ENCODE data around the gene KCNB1.

KCNB1 gene

GRCh38 chr20:49409302-49409974 is 73.0 kb downstream of the KCNB1 start:
- DNase-seq (ENCODE audit: low spot score) = no peak

- no peak for DNase-seq (ENCODE audit: low spot score)
These were observed 73.9 kb downstream of the KCNB1 start for GRCh38 chr20:49408509-49409104.

- no peak for DNase-seq (ENCODE audit: low spot score)
These were observed 75.8 kb downstream of the KCNB1 start for GRCh38 chr20:49406666-49407065.

GRCh38 chr20:49405696-49406095 is 76.8 kb downstream of the KCNB1 start:
- no peak for DNase-seq (ENCODE audit: low spot score)

- DNase-seq (ENCODE audit: low spot score) = no peak
These were observed 77.3 kb downstream of the KCNB1 start for GRCh38 chr20:49405062-49405683.

GRCh38 chr20:49404461-49404860 is 78.0 kb downstream of the KCNB1 start:
- no peak for DNase-seq (ENCODE audit: low spot score)

- DNase-seq (ENCODE audit: low spot score) = no peak
These were observed 78.6 kb downstream of the KCNB1 start for GRCh38 chr20:49403911-49404310.

GRCh38 chr20:49403012-49403411 is 79.5 kb downstream of the KCNB1 start:
- no peak for DNase-seq (ENCODE audit: low spot score)

- no peak for DNase-seq (ENCODE audit: low spot score)
These were observed 81.6 kb downstream of the KCNB1 start for GRCh38 chr20:49400904-49401303.

- no peak for DNase-seq (ENCODE audit: low spot score)
These were observed 82.1 kb downstream of the KCNB1 start for GRCh38 chr20:49400410-49400809.

GRCh38 chr20:49399329-49399728 is 83.1 kb downstream of the KCNB1 start:
- DNase-seq (ENCODE audit: low spot score) = no peak

- DNase-seq (ENCODE audit: low spot score) = no peak
These were observed 83.9 kb downstream of the KCNB1 start for GRCh38 chr20:49398401-49399144.

GRCh38 chr20:49397525-49397924 is 84.9 kb downstream of the KCNB1 start:
- no peak for DNase-seq (ENCODE audit: low spot score)

GRCh38 chr20:49396230-49396629 is 86.2 kb downstream of the KCNB1 start:
- no peak for DNase-seq (ENCODE audit: low spot score)

- no peak for DNase-seq (ENCODE audit: low spot score)
These were observed 86.8 kb downstream of the KCNB1 start for GRCh38 chr20:49395659-49396058.

- no peak for DNase-seq (ENCODE audit: low spot score)
These were observed 87.3 kb downstream of the KCNB1 start for GRCh38 chr20:49395183-49395582.

- no peak for DNase-seq (ENCODE audit: low spot score)
These were observed 87.7 kb downstream of the KCNB1 start for GRCh38 chr20:49394757-49395156.

GRCh38 chr20:49394264-49394663 is 88.2 kb downstream of the KCNB1 start:
- DNase-seq (ENCODE audit: low spot score) = no peak

GRCh38 chr20:49393803-49394202 is 88.7 kb downstream of the KCNB1 start:
- no peak for DNase-seq (ENCODE audit: low spot score)

- no peak for DNase-seq (ENCODE audit: low spot score)
These were observed 89.7 kb downstream of the KCNB1 start for GRCh38 chr20:49392745-49393144.

- no peak for DNase-seq (ENCODE audit: low spot score)
These were observed 90.8 kb downstream of the KCNB1 start for GRCh38 chr20:49391404-49392245.

- DNase-seq (ENCODE audit: low spot score) = no peak
These were observed 92.6 kb downstream of the KCNB1 start for GRCh38 chr20:49389854-49390253.
